ENCODE data around the gene PIK3IP1.

DNA sequence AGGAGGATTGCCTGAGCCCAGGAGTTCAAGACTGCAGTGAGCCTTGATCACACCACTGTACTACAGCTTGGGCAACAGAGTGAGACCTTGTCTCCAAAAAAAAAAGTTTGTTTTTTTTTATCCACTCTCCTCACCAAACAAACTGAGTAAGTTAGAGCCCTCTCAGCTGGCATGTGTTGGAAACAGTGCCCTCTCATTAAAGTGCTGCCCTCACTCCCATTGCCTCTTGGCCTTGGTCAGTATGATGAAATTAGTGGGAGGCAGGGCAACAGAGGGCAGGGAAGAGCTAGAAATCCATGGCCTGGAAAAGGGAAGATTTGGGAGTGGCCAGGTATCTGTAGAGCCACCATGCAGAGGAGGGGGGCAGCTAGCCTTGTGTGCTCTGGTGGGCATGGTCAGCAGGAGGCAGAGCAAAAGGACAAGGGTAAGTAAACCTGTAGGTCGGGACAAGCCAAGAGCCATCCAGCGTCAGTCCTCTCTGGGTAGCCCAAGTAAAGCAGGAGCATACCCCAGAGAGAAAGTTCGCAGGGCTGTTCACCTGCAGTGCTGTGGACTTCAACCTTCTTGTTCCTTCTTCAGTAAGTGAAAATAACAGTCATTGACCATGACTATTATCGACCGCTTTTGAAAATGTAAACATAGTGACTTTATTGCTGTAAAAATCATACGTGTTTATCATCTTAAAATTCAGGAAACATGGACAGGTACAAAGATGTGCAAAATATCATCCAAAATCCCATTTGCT is 28.2 kb downstream of the PIK3IP1 start:
- TF ChIP-seq, protein P1, sequence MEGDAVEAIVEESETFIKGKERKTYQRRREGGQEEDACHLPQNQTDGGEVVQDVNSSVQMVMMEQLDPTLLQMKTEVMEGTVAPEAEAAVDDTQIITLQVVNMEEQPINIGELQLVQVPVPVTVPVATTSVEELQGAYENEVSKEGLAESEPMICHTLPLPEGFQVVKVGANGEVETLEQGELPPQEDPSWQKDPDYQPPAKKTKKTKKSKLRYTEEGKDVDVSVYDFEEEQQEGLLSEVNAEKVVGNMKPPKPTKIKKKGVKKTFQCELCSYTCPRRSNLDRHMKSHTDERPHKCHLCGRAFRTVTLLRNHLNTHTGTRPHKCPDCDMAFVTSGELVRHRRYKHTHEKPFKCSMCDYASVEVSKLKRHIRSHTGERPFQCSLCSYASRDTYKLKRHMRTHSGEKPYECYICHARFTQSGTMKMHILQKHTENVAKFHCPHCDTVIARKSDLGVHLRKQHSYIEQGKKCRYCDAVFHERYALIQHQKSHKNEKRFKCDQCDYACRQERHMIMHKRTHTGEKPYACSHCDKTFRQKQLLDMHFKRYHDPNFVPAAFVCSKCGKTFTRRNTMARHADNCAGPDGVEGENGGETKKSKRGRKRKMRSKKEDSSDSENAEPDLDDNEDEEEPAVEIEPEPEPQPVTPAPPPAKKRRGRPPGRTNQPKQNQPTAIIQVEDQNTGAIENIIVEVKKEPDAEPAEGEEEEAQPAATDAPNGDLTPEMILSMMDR (IDR thresholded peaks at IDR 0.05), result no peak
- TF ChIP-seq POLR2A (IDR thresholded peaks at IDR 0.05) (no peak), POLR2AphosphoS5 (IDR thresholded peaks at IDR 0.05) (no peak), EP300 (IDR thresholded peaks at IDR 0.05) (no peak)
